HEK293T (cell line): ENCODE results near the gene PRKACG.
"Not testable (repeated sequence)": the region's sequence is repeated elsewhere in the genome, so short reads cannot be mapped to it uniquely, and the experiment has no call there.

Experiments
- CTCF ChIA-PET: fragments of 350-600 bp; formaldehyde crosslinking; extraction: SDS; loops from one replicate; lab custom pipeline; 2021; ENCODE audit warnings: antibody characterized with exemption, inconsistent platforms; lab: Yijun Ruan, JAX
- POLR2A ChIA-PET: fragments of 350-600 bp; formaldehyde crosslinking; extraction: SDS; loops from one replicate; lab custom pipeline; 2020; ENCODE audit warnings: antibody characterized with exemption, inconsistent platforms; lab: Yijun Ruan, JAX
- DNase-seq: peaks from one replicate; pipeline ENCODE4 v3.0.0; 2012; ENCODE audit warnings: mixed read lengths; ENCODE audit errors: extremely low spot score
- ARNT ChIP-seq: fragments of 450-650 bp; IDR thresholded peaks from 2 replicates; pipeline ENCODE4 v1.6.1; 2017; ENCODE audit warnings: mild to moderate bottlenecking
- BHLHE40 ChIP-seq: fragments of 450-650 bp; IDR thresholded peaks from 2 replicates; pipeline ENCODE4 v1.6.1; 2016; ENCODE audit warnings: mild to moderate bottlenecking, moderate library complexity, borderline replicate concordance
- CTBP1 ChIP-seq: fragments of 450-650 bp; IDR thresholded peaks from 2 replicates; pipeline ENCODE4 v1.6.1; 2016; ENCODE audit warnings: borderline replicate concordance
- ELF4 ChIP-seq: fragments of 450-650 bp; IDR thresholded peaks from 2 replicates; pipeline ENCODE4 v1.6.1; 2017; ENCODE audit warnings: antibody characterized with exemption
- FOXA1 ChIP-seq: fragments of 450-650 bp; IDR thresholded peaks from 2 replicates; pipeline ENCODE4 v1.6.1; 2016; ENCODE audit warnings: mild to moderate bottlenecking
- FOXK2 ChIP-seq: fragments of 450-650 bp; IDR thresholded peaks from 2 replicates; pipeline ENCODE4 v1.6.1; 2016; ENCODE audit warnings: mild to moderate bottlenecking
- FOXM1 ChIP-seq: fragments of 450-650 bp; IDR thresholded peaks from 2 replicates; pipeline ENCODE4 v1.6.1; 2017; ENCODE audit warnings: mild to moderate bottlenecking, borderline replicate concordance
- HDGF ChIP-seq: fragments of 450-650 bp; IDR thresholded peaks from 2 replicates; pipeline ENCODE4 v1.6.1; 2017; ENCODE audit warnings: antibody characterized with exemption, borderline replicate concordance
- L3MBTL2 ChIP-seq: fragments of 450-650 bp; conservative IDR thresholded peaks from 2 replicates; pipeline ENCODE4 v1.6.1; 2016; ENCODE audit warnings: mild to moderate bottlenecking
- LEF1 ChIP-seq: fragments of 450-650 bp; IDR thresholded peaks from 2 replicates; pipeline ENCODE4 v1.6.1; 2017; ENCODE audit warnings: mild to moderate bottlenecking, borderline replicate concordance
- NFRKB ChIP-seq: fragments of 450-650 bp; IDR thresholded peaks from 2 replicates; pipeline ENCODE4 v1.6.1; 2016; ENCODE audit warnings: mild to moderate bottlenecking, moderate library complexity
- SP1 ChIP-seq: fragments of 450-650 bp; IDR thresholded peaks from 2 replicates; pipeline ENCODE4 v1.6.1; 2017
- SUZ12 ChIP-seq: fragments of 450-650 bp; IDR thresholded peaks from 2 replicates; pipeline ENCODE4 v1.6.1; 2016; ENCODE audit warnings: mild to moderate bottlenecking
- TARDBP ChIP-seq: fragments of 450-650 bp; IDR thresholded peaks from 2 replicates; pipeline ENCODE4 v1.6.1; 2016
- ZNF384 ChIP-seq: fragments of 450-650 bp; IDR thresholded peaks from 2 replicates; pipeline ENCODE4 v1.6.1; 2016
- TF ChIP-seq, protein P1 (sequence below): fragments of 450-650 bp; IDR thresholded peaks from 2 replicates; pipeline ENCODE4 v1.6.1; 2016

Gene PRKACG

DNA sequence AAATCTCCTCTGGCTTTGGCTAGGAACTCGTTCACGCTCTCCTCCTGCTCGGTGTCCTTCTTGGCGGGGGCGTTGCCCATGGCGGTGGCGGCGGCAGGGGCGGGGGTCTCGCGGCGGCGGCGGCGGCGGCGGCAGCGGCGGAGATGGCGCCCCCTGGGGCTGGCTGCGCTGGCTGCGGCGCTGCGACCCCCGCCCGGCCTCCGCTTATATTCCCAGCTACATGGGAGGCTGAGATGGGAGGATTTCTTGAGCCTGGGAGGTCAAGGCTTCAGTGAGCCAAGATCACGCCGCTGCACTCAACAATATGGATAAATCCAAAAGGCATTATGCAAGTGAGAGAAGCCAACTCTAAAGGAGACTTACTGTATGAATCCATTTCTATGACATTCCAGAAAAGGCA is at the start of gene PRKACG:
Gene PRKACG, minus strand, starts transcription at position 101 of the 400 bp plus-strand sequence. Its CDS starts 21 bp downstream, at position 80.
- ChIA-PET POLR2A (no interaction called here), CTCF (no interaction called here)
- TF ChIP-seq FOXK2 = no peak
- TF ChIP-seq L3MBTL2 = no peak
- TF ChIP-seq HDGF = no peak
- no peak for TF ChIP-seq FOXA1
- TF ChIP-seq ARNT = no peak
- TF ChIP-seq LEF1 = no peak
- no peak for TF ChIP-seq ZNF384
- TF ChIP-seq BHLHE40 = no peak
- TF ChIP-seq CTBP1 = no peak
- TF ChIP-seq SP1 = no peak
- TF ChIP-seq TARDBP = no peak
- DNase-seq = no peak

- TF ChIP-seq, protein P1, sequence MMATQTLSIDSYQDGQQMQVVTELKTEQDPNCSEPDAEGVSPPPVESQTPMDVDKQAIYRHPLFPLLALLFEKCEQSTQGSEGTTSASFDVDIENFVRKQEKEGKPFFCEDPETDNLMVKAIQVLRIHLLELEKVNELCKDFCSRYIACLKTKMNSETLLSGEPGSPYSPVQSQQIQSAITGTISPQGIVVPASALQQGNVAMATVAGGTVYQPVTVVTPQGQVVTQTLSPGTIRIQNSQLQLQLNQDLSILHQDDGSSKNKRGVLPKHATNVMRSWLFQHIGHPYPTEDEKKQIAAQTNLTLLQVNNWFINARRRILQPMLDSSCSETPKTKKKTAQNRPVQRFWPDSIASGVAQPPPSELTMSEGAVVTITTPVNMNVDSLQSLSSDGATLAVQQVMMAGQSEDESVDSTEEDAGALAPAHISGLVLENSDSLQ = no peak
- no peak for TF ChIP-seq SUZ12
- TF ChIP-seq ARNT = no peak
- TF ChIP-seq FOXM1 = no peak
- no peak for TF ChIP-seq SP1
- no peak for TF ChIP-seq ZNF384
- no peak for TF ChIP-seq NFRKB
- TF ChIP-seq CTBP1 = no peak
- TF ChIP-seq ELF4 = no peak
- TF ChIP-seq FOXK2 = no peak
- TF ChIP-seq L3MBTL2 = no peak
- TF ChIP-seq LEF1 = no peak
- TF ChIP-seq BHLHE40 = no peak
- ChIA-PET POLR2A (no interaction called here), CTCF (no interaction called here)
- DNase-seq = no peak
These were observed 48.3 kb upstream of the PRKACG start for GRCh38 chr9:69062195-69062594.

DNA sequence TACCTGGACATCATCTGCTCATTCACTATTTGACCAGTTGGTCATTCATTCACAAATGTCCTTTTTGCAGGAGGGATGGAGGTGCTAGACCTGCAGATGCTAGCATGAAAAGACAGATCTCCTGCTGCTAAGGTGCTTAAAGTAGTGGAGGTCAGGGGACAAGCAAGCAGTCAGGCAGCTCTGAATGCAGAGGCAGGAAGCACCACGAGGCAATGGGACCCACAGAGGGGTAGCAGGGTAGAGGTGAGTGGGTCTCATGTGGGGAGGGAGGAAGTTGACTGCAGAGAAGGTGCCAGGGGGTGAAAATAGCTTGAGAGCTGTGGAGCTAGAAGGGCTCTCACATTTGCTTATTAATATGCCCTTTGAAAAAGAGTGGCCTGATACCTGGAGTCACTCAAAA is 46.9 kb upstream of the PRKACG start:
- POLR2A ChIA-PET = no interaction called here
- no peak for DNase-seq
- CTCF ChIA-PET = no interaction called here
- TF ChIP-seq HDGF (no peak), TARDBP (no peak), LEF1 (no peak), SUZ12 (no peak), BHLHE40 (no peak), SP1 (no peak), FOXM1 (no peak), ARNT (no peak), ZNF384 (no peak)
- TF ChIP-seq, protein P1 = no peak

GRCh38 chr9:69058101-69058500 is 44.2 kb upstream of the PRKACG start:
- CTCF ChIA-PET = no interaction called here
- no peak for TF ChIP-seq ZNF384
- no peak for TF ChIP-seq L3MBTL2
- POLR2A ChIA-PET = interaction anchor here (0.8 kb wide), 1 partner anchor 22 kb away, joined by 3 read pairs; the partner anchor contains the start of gene FXN
- no peak for DNase-seq

DNA sequence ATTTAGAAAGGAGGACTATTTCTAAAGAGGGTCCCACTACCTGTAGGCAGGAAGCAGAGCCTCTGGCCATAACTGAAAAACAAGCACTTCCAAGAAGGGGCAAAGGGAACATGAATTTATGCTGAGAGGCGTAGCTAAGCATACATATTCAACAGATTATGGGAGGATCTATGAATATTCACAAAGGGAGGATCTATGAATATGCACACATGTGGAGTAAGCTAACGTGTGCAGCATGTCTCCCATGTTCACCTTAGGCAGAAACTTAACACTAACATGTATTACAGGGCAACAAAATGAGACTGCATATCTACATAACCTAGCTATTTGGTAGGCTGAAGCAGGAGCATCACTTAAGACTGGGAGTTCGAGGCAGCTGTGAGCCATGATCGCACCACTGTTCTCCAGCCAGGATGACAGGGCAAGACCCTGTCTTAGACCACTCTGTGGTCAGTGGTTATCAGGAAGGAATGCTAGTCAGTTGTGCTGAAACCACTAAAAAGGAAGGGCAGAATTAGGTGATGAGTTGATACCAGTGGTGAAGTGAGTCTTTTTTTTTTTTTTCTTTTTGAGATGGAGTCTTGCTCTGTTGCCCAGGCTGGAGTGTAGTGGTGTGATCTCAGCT is 42.4 kb upstream of the PRKACG start:
- CTCF ChIA-PET = interaction anchor here (0.9 kb wide), 1 partner anchor 137 kb away, joined by 3 read pairs; no protein-coding TSS in a partner anchor
- POLR2A ChIA-PET = no interaction called here
- DNase-seq = no peak

DNA sequence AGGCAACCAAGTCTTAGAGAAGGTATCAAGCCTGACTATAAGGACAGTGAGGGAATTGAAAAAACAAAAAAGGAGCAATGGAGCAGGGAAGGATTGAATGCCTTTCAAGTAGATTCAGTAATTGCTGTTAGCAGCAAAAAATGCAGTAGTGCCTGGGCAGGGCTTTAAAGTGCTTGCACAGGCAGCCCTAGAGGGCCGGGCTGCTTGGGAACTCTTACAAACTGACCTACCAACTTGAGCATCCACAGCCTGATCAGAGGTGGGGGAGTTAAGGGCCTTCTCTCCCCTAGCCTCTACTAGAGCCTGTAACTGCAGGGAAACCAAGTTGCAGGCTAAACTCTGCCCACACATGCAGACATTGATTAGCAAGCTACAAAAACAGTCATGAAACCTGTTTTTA is 41.1 kb upstream of the PRKACG start:
- POLR2A ChIA-PET = no interaction called here
- CTCF ChIA-PET = no interaction called here
- no peak for TF ChIP-seq CTBP1
- TF ChIP-seq NFRKB = no peak
- TF ChIP-seq, protein P1 = no peak
- no peak for TF ChIP-seq LEF1
- TF ChIP-seq FOXK2 = no peak
- no peak for TF ChIP-seq ARNT
- no peak for TF ChIP-seq SUZ12
- no peak for TF ChIP-seq BHLHE40
- TF ChIP-seq SP1 = no peak
- no peak for TF ChIP-seq ELF4
- TF ChIP-seq L3MBTL2 = no peak
- no peak for TF ChIP-seq HDGF
- no peak for TF ChIP-seq FOXM1
- no peak for TF ChIP-seq ZNF384
- TF ChIP-seq TARDBP = no peak
- TF ChIP-seq FOXA1 = no peak
- no peak for DNase-seq

More for the DNA sequence above, 42.4 kb upstream of the PRKACG start:
- TF ChIP-seq FOXK2 = no peak
- TF ChIP-seq CTBP1 = no peak
- no peak for TF ChIP-seq ZNF384
- no peak for TF ChIP-seq L3MBTL2
- TF ChIP-seq HDGF = no peak
- TF ChIP-seq SUZ12 = no peak
- TF ChIP-seq NFRKB = no peak
- no peak for TF ChIP-seq TARDBP
- no peak for TF ChIP-seq BHLHE40
- no peak for TF ChIP-seq FOXM1
- TF ChIP-seq LEF1 = no peak
- TF ChIP-seq SP1 = no peak
- TF ChIP-seq, protein P1 = no peak
- no peak for TF ChIP-seq ELF4

DNA sequence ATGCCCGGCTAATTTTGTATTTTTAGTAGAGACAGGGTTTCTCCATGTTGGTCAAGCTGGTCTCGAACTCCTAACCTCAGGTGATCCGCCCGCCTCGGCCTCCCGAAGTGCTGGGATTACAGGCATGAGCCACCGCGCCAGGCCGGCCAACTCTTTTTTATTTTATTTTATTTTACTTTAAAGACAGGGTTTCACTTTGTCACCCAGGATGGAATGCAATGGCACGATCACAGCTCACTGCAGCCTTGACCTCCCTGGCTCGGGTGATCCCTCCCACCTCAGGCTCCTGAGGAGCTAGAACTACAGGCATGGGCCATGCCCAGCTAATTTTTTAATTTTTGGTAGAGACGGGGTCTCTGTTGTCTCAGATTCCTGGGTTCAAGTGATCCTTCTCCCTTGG is 37.0 kb upstream of the PRKACG start:
- CTCF ChIA-PET = interaction anchor here (0.6 to 0.7 kb wide), 2 partner anchors 87 to 142 kb away, joined by 5 to 8 read pairs; no protein-coding TSS in a partner anchor
- POLR2A ChIA-PET, DNase-seq: not testable (repeated sequence)
